Stimulated activated CD8-positive, alpha-beta memory T cell treated with anti-CD3 and anti-CD28 coated beads, Interleukin-4, amount 100 ng/mL, for 4 hours (primary cell): ENCODE results near the gene SEMA5B.

Experiments
- DNase-seq, 2 donors: peaks; one replicate each; pipeline ENCODE4 v3.0.0-alpha.2; 2020; ENCODE audit warnings: low read depth in 2 of 2, low spot score in 1 of 2

SEMA5B gene

DNA sequence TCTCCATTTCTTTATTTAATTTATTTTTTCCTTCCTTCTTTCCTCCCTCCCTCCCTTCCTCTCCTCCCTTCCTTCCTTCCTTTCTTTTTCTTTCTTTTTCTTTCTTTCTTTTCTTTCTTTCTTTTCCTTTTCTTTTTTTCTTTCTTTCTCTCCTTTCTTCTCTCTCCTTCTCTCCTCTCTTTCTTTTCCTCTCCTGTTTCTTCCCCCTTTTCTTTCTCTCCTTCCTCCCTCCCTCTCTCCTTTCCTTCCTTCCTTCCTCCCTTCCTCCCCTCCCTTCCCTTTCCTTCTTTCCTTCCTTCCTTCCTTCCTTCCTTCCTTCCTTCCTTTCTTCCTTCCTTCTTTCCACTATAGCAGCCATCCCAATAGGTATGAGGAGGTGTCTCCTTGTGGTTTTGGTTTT, 32.5 kb upstream of the SEMA5B start:
- no peak for DNase-seq

DNA sequence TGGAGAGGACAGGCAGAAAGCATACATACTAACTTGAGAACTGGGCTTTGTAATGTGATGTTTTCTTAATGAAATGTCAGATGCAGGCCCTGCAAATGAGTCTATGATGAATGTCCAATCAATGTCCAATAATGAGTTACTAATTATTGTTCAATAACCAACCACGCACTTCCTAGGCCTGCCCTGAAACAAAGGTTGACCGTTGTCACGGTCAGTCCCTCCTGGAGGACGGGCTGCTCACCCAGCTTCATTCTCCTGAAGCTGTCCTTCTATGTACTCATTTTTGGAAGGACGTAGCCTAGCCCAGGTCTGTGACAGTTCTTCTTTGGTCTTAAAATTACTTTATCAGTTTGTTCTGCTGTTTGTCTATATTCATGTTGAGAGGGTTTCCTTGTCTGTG, 30.9 kb upstream of the SEMA5B start:
- no peak for DNase-seq

DNA sequence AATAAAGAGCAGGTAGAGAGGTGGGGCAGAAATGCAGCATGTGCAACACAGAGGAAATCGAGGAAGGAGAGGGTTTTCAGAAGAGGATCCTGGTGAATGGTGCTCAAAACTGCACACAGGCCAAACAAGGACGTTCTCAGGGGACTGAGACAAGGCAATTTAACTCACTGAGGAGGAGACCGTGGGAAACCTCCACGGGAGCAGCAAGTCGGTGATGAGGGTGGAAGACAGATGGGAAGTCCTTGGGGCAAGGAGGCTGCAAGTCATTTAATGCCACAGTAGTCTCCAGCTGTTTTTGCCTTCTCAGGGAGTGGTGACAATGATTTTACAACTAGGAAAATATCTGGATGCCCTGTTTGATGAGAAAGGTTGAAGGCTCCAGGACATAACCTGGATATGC, 27.8 kb upstream of the SEMA5B start:
- DNase-seq = no peak

DNA sequence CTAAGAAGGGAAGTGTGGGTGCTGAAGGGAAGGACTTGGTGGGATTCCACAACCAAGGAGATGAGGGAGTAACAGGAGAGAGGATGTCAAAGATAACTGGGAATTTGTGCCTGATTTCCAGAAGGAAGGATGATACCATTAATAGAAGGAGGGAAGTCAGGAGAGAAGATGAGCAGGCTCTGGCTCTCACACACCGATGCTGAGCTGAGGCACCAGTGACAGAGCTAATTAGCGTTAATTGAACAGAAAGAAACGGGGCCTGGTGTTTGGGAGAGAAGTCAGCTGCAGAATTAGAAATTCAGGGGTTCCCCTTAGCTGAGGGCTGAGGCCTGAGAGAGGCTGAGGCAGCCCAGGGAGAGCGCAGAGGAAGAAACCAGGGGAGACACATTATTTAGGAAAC, 27.4 kb upstream of the SEMA5B start:
- DNase-seq = no peak

DNA sequence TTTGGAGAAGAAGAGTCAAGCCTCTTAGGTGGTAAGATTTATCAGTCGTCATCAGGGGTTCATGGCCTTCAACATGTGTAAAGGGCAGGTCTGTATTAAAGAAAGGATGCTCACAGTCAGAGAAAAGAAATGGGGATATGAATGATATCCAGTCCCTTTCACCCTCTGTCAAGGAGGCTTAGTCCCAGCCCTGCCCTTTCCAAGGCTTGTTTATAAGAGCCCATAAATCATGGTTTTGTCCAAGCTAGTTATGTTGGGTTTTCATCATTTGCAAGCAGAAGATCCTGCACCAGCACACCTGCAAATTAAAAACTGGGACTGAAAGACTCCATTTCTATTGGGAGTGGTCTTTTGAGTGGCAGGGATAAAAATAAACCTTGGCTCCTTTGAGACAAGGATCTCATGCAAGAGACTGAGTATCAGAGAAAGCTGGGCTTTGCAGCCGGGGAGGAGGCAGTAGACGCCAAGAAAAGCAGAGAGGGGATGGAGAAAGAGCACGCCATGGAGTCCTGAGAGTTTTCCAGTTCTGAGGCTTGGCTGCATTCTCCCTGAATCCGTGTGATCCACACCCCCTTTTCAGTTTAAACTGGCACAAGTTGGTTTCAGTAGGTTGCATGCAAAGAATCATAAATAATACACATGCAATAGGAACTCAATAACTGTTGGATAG, 26.7 kb upstream of the SEMA5B start:
- DNase-seq = no peak

DNA sequence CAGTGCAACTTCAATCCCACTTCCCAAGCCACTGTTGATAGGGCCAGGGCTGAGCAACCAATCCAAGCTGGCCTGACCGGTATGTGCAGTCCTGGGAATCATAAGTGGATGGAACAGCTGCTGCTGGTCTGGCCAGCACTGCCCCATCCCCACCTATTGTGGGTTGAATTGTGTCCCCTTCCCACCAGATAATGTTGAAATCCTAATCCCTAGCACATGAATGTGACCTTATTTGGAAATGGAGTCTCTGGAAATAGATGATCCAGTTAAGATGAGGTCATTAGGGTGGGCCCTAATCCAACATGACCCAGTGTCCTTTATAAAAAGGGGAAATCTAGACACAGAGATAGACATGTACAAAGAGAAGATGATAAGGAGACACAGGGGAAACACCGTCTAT, 25.5 kb upstream of the SEMA5B start:
- no peak for DNase-seq

DNA sequence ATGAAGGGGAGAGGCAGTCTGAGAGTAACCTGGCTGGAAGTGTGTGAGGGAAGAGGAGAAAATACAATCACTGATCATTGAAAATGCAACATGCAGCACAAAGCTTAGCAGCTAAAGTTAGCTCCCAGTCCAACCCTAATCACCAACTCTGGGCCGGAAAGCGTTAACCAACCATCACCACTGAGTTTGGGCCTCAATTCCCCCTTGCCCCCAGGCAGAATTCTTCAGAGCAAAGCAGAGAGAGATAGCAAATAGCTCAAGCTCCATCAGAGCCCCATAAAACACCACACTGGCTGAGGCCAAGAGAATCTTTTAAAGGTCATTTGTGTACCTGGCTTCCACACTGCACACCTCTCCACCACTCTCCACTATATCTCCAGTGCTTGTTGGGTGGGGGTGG, 23.1 kb upstream of the SEMA5B start:
- DNase-seq = no peak

DNA sequence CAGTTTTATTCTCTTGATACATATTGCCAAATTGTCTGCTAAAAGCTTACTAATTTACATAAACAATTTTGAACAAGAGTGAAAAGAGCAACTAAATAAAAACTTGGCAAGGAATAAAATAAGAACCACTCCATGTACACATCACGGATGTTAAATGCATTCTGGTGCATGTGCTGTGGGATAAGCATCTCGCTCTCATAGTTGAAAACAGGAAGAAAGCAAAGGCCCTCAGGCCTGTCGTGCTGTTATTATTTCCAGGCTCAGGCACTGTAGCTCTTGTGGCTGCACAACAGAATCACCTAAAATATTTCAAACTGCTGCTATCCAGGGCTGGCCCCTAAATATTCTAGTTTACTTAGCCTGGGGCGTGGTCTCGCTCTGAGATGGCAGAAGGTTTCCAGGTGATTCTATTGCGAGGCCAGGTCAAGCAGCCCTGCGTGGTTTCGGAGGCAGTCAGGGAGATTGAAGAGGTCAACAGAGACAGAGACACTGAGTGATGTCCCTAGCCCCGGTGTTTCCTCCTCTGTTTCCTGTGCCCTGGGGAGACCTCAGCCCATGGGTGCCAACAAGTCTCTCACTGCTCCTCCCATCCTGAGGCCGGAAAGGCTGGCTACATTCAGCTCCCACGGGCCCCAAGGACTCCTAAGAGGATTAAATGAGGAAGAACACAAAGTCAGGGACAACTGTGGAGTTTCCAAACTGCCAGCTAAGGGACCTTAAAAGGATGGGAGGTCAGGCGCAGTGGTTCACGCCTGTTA, 21.1 kb upstream of the SEMA5B start:
- DNase-seq = no peak

DNA sequence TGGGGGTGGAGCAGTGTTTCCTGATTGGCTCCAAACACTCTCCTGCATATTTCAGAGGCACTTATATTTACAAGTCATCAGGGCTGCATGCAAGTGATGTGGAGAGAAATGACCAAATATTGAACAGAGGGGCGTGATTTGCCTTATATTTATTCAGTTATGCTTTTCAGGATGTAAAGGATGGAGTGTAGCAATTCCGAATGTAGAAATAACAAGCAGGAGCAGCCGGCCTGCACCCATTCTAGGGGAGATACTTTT, 19.4 kb upstream of the SEMA5B start:
- DNase-seq = no peak

DNA sequence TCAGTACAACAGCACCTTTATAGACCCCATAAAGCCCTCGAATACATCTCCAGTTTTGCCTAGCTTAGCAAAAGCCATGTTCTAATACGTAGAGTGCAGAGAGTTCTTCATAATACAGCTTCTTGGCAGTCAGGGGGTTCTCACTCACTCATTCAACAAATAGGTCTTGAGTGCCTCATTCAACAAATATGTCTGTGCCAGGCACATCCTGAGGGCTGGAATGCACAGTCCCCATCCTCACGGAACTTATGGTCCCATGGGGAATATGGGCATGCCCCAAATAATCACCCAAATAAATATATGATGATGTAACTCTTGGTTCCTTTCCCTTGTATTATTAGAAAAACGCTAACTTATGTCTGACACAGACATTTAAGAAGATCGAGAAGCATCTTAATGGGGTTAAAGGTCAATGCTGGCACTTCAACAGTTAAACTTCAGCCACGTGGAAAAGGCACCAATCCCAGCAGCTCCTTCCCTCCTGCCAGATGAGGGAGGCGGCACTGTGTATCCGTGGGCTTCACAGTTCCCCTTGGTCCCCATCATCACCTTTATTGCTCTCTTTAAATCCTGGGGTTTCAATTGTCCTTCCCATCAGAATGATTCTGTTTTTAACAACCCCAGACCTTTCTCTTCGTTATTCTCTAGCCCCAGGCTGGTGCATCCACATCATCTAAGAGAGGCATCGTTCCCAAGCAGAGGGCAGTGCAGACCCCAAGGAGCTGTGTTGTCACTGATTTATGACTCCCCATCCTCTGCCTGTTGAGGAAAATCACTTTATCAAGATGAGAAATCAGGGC, 18.9 kb upstream of the SEMA5B start:
- no peak for DNase-seq

DNA sequence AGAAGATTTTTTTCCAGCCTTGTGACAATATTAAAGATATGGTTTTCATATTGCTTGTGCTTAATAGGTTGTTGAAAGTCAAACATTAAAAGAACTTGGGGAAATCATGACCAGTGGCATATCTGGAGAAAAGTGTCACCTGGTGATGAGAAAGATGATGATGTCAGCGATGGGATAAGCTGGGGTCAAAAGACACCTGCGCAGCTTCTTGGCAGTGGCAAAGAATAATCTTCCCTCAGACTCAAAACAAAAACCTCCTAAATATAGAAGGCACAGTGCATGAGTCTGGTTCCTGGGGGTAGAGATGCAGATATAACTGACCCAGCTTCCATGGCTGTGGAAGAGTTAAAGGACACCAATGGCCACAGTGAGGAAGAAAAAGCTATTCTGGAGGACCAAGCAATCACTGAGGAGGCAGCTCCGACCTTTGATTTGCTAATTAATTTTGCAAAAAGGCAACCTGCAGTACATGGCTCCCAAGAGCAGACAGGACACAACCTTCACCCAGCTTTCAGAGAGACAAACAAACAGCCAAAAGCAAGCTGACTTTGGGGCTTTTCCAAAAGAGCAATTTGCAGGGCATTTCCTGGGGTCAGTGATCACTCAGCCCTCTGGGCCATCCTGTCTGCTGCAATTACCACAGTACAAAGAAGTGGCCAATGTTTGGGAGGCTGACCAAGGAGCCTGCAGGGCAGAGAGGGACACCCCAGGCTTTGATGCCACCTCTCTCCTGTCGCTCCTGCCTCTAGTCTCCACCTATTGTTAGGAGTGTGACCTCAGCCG, 17.6 kb upstream of the SEMA5B start:
- DNase-seq = no peak

DNA sequence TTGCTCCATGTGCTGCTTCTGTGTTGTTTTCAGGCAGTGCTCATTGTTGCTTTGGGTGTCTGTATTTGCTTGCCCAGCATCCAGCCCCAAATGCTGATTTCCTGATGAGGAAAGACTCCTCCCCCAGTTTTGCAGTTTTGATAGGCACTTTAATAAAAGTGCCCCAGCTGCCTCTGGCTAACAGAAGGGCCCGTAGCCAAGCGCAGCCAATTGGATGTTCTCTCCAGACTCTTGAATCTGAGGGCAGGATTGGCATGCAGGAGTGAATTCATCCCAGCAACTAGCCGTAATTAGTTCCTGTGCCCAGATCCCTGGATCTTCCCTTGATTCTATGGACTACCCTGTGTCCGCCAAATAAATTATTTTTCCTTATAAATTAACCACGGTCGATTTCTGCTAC, 14.8 kb upstream of the SEMA5B start:
- no peak for DNase-seq

DNA sequence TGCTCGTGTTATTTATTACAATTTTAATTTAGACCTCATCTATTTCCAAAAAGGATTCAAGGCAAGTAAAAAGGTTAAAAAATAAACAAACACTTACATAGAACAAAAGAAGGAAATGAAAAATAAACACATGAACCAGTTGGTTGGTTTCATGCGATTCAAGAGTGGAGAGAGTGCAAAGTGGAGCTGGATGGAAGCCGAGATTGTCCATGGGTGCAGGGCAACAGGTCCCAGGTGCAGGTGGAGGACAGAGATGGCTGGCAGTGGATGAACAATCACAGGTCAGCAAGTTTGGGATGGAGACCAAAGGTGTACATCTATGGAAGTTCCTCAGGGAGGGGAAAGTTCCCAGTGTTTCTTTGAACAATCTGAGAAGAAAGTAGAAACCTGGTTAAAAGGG, 11.6 kb upstream of the SEMA5B start:
- no peak for DNase-seq

DNA sequence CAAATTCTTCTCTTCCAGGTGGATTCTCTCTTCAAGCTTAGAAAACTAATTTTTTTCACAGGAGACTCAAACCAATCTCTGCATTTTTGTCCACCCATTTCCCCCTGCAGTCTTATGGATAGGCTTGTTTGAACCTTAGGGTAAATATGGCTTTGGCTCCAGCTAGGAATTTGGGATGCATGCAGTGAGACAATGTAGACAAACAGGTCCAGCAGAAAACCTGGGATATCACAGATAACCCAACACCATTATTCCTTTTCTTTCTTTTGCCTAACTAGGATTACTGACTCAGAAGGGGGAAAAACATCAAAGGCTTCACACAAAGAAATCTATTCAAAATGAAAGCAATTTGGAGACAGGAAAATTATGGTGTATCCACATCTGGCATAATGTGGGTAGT, 11.2 kb upstream of the SEMA5B start:
- DNase-seq = no peak

DNA sequence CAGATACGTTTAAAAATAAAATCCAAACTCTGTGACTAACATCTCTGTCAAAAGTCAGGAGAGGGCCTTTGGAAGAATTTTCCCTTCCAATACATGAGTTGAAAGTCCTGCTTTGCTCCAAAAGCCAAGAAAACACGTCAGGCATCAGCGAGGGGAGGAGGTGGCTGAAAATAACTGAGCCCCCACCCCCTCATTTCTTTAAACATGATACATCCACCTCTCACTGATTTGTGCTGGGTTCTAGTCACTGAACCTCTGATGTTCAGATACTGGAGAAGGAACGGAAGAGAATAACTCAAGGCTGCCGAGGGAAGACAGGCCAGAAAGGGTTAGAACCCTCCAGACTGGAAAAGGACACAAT, 9.4 kb upstream of the SEMA5B start:
- DNase-seq = no peak

DNA sequence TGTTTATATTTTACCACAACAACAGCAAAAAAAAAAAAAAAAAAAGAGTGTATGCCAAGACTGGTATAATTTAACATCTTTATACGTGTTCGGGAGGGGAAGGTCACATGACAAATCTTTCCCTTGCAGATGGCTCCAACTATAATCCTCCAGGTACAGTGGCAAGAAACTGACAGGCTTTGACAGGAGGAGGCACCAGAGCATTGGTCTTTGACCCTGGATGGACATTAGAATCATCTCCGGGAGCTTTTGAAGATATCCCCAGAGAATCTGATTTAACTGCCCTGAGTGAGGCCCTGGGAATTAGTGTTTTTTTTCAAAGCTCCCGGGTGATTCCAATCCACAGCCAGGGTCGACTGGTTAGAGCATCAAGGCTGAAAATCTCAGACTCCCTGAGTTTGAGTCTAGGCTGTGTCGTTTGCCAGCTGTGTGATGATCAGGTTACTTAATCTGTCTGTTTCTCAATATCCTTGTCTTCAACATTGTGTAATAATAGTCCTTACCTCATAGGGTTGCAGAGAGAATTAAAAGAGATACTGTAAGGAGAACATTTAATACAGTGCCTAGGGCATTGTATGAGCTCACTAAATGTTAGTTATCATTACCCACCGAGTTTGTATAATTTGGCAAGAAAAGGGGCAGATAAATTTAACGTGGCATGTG, 8.9 kb upstream of the SEMA5B start:
- DNase-seq = no peak

DNA sequence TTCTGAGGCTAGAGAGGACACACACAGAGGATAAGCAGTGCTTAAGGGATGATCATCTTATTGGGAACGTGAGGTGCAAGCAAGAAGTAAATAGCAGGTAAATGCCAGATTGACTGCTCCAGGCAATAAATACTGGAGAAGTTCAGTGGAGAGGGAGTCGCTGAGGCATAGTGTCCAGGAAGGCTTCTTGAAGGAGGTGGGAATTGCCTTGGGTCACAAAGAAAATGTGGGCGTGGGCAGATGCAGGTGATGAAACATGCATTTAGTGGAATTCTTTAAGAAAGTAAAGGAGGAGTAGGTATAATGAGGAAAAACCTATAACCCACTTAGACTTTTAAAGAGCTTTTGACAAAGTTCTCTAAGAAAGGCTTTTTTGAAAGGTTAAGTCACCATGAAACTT, 7.4 kb upstream of the SEMA5B start:
- DNase-seq = no peak

DNA sequence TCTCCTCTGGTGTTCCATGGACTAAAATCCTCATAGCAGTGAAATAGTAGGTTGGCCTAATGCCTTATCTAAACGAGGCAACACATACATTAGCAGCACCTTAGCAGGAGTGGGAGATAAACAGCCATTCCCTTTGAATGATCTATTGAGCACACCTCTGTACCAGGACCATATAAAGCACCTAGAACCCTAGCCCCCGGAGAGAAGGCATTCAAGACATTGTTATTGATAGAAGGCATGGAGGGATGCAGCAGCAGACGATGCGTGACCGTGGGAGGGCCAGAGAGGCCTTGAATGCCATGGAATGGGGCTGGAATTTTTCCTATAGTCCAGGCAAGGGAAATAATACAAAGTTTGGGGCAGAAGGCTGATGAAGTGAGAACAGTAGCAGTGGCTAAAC, 6.6 kb upstream of the SEMA5B start:
- DNase-seq = no peak

DNA sequence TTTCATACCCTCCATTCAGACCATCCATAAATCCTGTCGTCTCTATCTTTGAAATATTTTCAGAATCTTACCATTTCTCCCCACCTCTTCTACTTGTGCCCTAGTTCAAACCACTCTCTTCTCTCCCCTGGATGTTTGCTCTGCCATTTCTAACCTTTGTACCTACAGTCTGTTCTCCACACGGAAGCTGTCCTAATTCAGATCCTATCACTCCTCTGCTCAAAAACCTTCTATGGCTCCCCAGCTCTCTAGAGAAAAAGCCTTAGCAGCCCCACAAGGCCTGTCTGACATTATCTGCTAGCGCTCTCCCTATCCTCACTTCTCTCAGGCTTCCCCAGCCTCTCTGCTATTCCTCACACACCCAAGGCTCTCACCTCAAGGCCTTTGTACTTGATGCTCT, 4.5 kb upstream of the SEMA5B start:
- no peak for DNase-seq

DNA sequence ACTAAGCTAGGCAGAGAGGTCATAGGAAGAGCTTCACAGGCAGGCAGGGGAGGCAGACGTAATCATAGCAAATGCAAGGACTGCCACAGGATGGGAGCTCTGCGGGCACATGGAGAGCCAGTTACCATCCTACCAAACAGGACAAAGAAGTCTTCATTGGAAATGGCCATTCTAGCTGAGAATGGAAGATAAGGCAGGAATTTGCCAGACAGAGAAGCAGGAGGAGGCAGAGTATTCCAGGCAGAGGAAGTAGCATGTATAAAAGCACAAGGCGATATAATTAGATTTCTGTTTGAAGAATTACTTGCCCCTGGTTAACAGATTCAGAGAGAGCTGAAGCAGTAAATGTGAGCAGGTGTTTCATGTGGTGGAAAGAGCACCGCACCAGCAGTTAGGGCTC, 3.5 kb upstream of the SEMA5B start:
- DNase-seq = no peak

DNA sequence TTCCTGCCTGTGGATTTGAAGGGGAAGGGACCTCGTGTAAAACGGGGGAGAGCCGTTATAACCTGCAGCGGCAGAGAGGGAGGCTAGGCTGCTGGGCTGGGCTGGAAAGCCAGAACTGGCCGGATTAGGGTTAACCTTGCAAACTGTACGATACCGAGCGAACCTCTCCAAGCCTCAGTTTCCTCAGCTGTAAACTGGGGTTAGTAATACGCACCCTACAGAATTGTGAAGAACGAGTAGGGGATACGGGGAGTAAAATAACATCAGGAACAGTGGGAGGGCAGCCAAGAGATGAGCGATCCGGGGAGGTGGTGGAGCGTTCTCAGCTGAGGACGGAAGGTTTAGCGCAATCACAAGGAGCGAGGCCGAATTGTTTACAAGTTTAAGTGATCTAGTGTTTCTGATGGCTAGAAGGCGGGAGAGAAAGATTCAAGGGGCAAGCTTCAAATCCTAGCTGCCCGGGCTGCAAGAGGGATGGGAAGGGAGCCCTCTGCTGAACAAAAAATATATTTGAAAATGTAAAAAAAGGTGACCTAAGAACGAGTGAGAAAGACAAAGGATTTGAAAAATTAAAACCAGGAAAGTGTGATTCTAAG, 768 bp upstream of the SEMA5B start:
- DNase-seq = no peak
